Osteocyte (in vitro differentiated cells): Measurements from ENCODE around the gene SP1. TPM values are rescaled to one million over a fixed set of nuclear protein-coding genes. Genes with fewer than 3 reads are reported as not detected.
A peak's percentile ranks its signal among the peaks of the same experiment; 100 is the strongest.

Source experiments
- DNase-seq: peaks from one replicate; pipeline ENCODE4 v3.0.0; 2021; ENCODE audit warnings: mixed read lengths; ENCODE audit not compliant: unreplicated experiment; ENCODE audit errors: extremely low spot score
- H3K27ac Mint-ChIP-seq: one replicate; pipeline ENCODE4 v1.8.0; 2021; ENCODE audit warnings: mild to moderate bottlenecking, mixed read lengths; ENCODE audit not compliant: unreplicated experiment
- H3K27me3 Mint-ChIP-seq: one replicate; pipeline ENCODE4 v1.8.0; 2021; ENCODE audit warnings: mixed read lengths; ENCODE audit not compliant: unreplicated experiment
- H3K36me3 Mint-ChIP-seq: one replicate; pipeline ENCODE4 v1.8.0; 2021; ENCODE audit warnings: mixed read lengths; ENCODE audit not compliant: unreplicated experiment
- H3K4me1 Mint-ChIP-seq: one replicate; pipeline ENCODE4 v1.8.0; 2021; ENCODE audit warnings: mixed read lengths; ENCODE audit not compliant: unreplicated experiment
- H3K4me3 Mint-ChIP-seq: one replicate; pipeline ENCODE4 v1.8.0; 2021; ENCODE audit warnings: mild to moderate bottlenecking, moderate library complexity, mixed read lengths; ENCODE audit not compliant: unreplicated experiment
- H3K9me3 Mint-ChIP-seq: one replicate; pipeline ENCODE4 v1.8.0; 2021; ENCODE audit warnings: mixed read lengths; ENCODE audit not compliant: unreplicated experiment
- CTCF ChIP-seq: fragments of 200-600 bp; sonication (generic); IDR thresholded peaks from 2 replicates; pipeline ENCODE4 v1.5.0; 2021; ENCODE audit warnings: antibody characterized with exemption, mild to moderate bottlenecking, moderate library complexity
- total RNA-seq: library from RNA; stranded (reverse); gene quantifications from 2 replicates; pipeline ENCODE4 v1.2.1, GENCODE V29; 2021

The SP1 gene
- total RNA-seq, 1 donor from 2014 or later = 77.0 TPM

GRCh38 chr12:53461591-53461990, 81.6 kb downstream of the SP1 start:
- no peak for DNase-seq
- H3K9me3 Mint-ChIP-seq = no peaks in the 10 kb centered on the region
- peaks cover 8% of the 10 kb centered on the region for H3K4me1 Mint-ChIP-seq
- no peak overlapping the region for H3K27ac Mint-ChIP-seq
- TF ChIP-seq CTCF = no peak
- H3K36me3 Mint-ChIP-seq = peaks cover 72% of the 10 kb centered on the region
- no peak overlapping the region for H3K4me3 Mint-ChIP-seq
- no peaks in the 10 kb centered on the region for H3K27me3 Mint-ChIP-seq

DNA sequence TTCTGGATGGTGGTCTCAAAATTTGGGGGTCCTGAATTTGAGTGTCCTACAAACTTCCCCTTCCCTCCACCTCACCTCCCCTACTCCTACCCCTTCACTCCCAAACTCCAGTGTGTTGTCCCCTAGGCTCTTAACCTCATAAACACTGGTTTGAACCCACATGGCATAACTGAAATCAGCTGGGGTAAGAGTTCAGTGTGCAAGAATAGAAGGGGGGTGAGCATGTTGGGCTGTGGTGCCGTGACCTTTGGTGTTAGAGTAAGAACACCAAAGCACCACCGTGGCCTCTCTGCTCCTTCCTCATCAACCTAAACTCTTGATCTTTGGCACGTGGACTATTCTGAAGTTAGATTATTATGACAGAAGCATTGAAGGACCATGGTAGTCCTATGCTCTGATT, 83.0 kb downstream of the SP1 start:
- TF ChIP-seq CTCF = no peak
- H3K4me1 Mint-ChIP-seq = peaks cover 8% of the 10 kb centered on the region
- DNase-seq = no peak
- H3K27ac Mint-ChIP-seq = no peak overlapping the region
- no peak overlapping the region for H3K4me3 Mint-ChIP-seq
- H3K9me3 Mint-ChIP-seq = no peaks in the 10 kb centered on the region
- peaks cover 80% of the 10 kb centered on the region for H3K36me3 Mint-ChIP-seq
- no peaks in the 10 kb centered on the region for H3K27me3 Mint-ChIP-seq

DNA sequence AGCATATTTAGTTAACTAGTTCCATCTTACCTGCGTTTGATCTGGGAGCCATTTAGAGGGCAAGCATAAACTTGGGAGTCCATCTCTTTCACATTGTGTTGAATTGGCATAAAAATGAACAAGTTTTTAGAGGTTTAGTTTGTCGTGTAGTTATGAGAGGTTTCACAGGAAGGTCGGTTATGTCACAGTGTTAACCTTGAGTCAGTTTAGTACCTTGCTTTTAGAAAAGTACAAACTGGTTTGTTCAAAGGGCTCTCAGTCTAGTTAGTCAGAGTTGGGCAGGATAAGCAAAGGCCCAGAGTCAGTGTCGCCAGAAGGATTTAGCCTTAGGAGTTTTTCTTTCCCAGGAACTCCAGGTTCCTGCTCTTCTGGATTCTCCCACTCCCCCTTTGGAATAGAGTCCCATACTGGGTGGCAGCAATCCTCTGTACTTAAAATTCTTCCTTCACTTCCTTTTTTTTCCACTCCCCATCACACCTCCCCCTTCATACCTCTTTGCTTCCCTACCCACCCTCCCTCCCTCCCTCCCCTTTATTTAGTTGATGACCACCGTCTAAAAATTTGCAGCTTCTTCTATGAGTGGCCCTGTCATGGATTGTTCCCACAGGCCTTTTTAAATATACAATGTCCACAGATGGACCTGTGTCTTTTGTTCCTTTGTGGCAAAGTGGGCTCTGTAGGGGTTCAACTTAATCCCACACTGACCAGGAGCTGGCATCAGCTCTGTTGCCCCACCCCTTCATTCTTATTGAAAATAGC, 84.0 kb downstream of the SP1 start:
- Mint-ChIP-seq H3K27me3 (no peaks in the 10 kb centered on the region), H3K4me1 (peaks cover 8% of the 10 kb centered on the region), H3K4me3 (no peak overlapping the region), H3K27ac (peak overlapping the region; percentile 45), H3K36me3 (peaks cover 81% of the 10 kb centered on the region), H3K9me3 (no peaks in the 10 kb centered on the region)
- DNase-seq = no peak
- no peak for TF ChIP-seq CTCF

- no peaks in the 10 kb centered on the region for H3K27me3 Mint-ChIP-seq
- peaks cover 6% of the 10 kb centered on the region for H3K4me1 Mint-ChIP-seq
- TF ChIP-seq CTCF = no peak
- peaks cover 74% of the 10 kb centered on the region for H3K36me3 Mint-ChIP-seq
- DNase-seq = no peak
- H3K4me3 Mint-ChIP-seq = no peak overlapping the region
- no peaks in the 10 kb centered on the region for H3K9me3 Mint-ChIP-seq
- no peak overlapping the region for H3K27ac Mint-ChIP-seq
Measured at GRCh38 chr12:53464685-53465418, 84.9 kb downstream of the SP1 start.

GRCh38 chr12:53465679-53466078, 85.7 kb downstream of the SP1 start:
- H3K4me1 Mint-ChIP-seq = peaks cover 4% of the 10 kb centered on the region
- no peaks in the 10 kb centered on the region for H3K9me3 Mint-ChIP-seq
- no peaks in the 10 kb centered on the region for H3K27me3 Mint-ChIP-seq
- no peak for DNase-seq
- no peak overlapping the region for H3K4me3 Mint-ChIP-seq
- H3K27ac Mint-ChIP-seq = no peak overlapping the region
- TF ChIP-seq CTCF = no peak
- H3K36me3 Mint-ChIP-seq = peaks cover 69% of the 10 kb centered on the region
